Measurements from ENCODE around the gene RAB35. TPM values are rescaled to one million over a fixed set of nuclear protein-coding genes. Genes with fewer than 3 reads are reported as not detected.

The RAB35 gene
- polyA plus RNA-seq, 1 of the 3 experiments (the other 2 are of a cell fraction): 41.8 TPM

DNA sequence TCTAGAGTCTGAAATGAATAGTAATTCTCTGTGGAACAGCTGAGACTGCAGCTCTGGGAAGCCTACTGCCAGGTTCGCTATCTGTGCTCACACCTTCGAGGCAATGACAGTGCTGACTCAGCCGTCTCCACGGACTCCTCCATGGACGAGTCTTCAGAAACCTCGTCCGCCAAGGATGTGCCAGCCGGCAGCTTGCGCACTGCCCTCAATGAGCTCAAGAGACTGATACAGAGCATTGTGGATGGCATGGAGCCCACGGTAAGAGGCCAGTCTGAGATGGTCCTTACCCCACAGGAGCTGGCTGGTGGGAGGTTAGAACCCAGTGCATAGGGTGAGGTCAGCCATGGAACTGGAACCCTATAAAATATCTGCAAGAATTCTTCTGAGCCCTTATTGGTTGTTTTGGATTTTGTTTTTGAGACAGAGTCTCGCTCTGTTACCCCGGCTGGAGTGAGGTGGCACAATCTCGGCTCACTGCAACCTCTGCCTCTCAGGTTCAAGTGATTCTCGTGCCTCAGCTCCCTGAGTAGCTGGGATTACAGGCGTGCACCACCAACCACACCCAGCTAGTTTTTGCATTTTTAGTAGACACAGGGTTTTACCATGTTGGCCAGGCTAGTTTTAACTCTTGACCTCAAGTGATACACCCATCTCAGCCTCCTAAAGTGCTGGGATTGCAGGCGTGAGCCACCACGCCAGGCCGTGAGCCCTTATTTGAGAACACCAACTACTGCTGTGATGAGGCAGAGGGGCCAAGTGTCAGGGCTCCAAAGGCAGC is 43.9 kb downstream of the RAB35 start (continued):
- no peak for TF ChIP-seq RXRA (IDR thresholded peaks at IDR 0.05; ENCODE audit: borderline replicate concordance, low read depth)
- TF ChIP-seq SMC3 (IDR thresholded peaks at IDR 0.05; ENCODE audit: low read depth, low read length): no peak
- no peak for TF ChIP-seq TCF12 (IDR thresholded peaks at IDR 0.05)
- no peak for TF ChIP-seq GATA2 (CRISPR knock-in tag; IDR thresholded peaks at IDR 0.05)
- no peak for TF ChIP-seq TEAD4 (IDR thresholded peaks at IDR 0.05; ENCODE audit: borderline replicate concordance, insufficient read depth)
- TF ChIP-seq IRF3 (IDR thresholded peaks at IDR 0.05; ENCODE audit: low read depth, low read length): no peak
- TF ChIP-seq TAF1 (IDR thresholded peaks at IDR 0.05; ENCODE audit: borderline replicate concordance, low read depth, low read length): no peak

- Histone ChIP-seq H3K4me2 (no peak overlapping the region), H3K79me2 (ENCODE audit: insufficient read depth) (no peaks in the 10 kb centered on the region), H3K27ac (ENCODE audit: low read depth in 2 of 2, low read length in 1 of 2) (no peak overlapping the region), H2AFZ (ENCODE audit: low read depth) (no peak overlapping the region), H3K36me3 (replicated peaks in 1 of 2; ENCODE audit: control insufficient read depth in 1 of 2, insufficient read depth in 2 of 2, low read length in 1 of 2) (no peaks in the 10 kb centered on the region), H4K20me1 (ENCODE audit: insufficient read depth) (no peaks in the 10 kb centered on the region), H3K27me3 (ENCODE audit: insufficient read depth) (no peaks in the 10 kb centered on the region; the same call in 1 of the 2 replicates), H3F3A (replicated peaks; ENCODE audit: insufficient read depth) (no peaks in the 10 kb centered on the region), H3K9ac (no peak overlapping the region), H3K4me3 (ENCODE audit: low read depth in 2 of 2, low read length in 1 of 2) (no peak overlapping the region), H3K9me2 (no peaks in the 10 kb centered on the region), H3K9me3 (no peaks in the 10 kb centered on the region), H3K4me1 (ENCODE audit: control insufficient read depth in 1 of 2, insufficient read depth in 2 of 2, low read depth in 1 of 2, low read length in 1 of 2) (no peaks in the 10 kb centered on the region; a peak in 1 of 4 replicates)
- WGBS (ENCODE audit: low lambda C conversion rate): 84% methylated on average over 2 of the region's 6 CpGs
- no peak for DNase-seq
- POLR2A ChIA-PET: no interaction called here
- CTCF ChIA-PET: interaction anchor here (0.8 to 2.2 kb wide), 3 partner anchors 15 to 77 kb away, joined by 3 to 8 read pairs (median 3); partner anchors contain the start of gene RAB35
- no peak for TF ChIP-seq RAD21 (IDR thresholded peaks at IDR 0.05; ENCODE audit: low read length)
- no peak for TF ChIP-seq NFIC (IDR thresholded peaks at IDR 0.05; ENCODE audit: borderline replicate concordance)
- no peak for TF ChIP-seq GATA2 (CRISPR knock-in tag; IDR thresholded peaks at IDR 0.05)
- TF ChIP-seq ELF1 (IDR thresholded peaks at IDR 0.05): no peak
- TF ChIP-seq NRF1 (IDR thresholded peaks at IDR 0.05; ENCODE audit: low read depth, low read length): no peak
- no peak for TF ChIP-seq FOSL2 (IDR thresholded peaks at IDR 0.05; ENCODE audit: borderline replicate concordance, low read depth)
- no peak for TF ChIP-seq PBX3 (IDR thresholded peaks at IDR 0.05)
- TF ChIP-seq ZBTB33 (IDR thresholded peaks at IDR 0.05; ENCODE audit: borderline replicate concordance, low read depth): no peak
- TF ChIP-seq TCF12 (IDR thresholded peaks at IDR 0.05): no peak
- no peak for TF ChIP-seq SMC3 (IDR thresholded peaks at IDR 0.05; ENCODE audit: low read depth, low read length)
- TF ChIP-seq IRF3 (IDR thresholded peaks at IDR 0.05; ENCODE audit: low read depth, low read length): no peak
- TF ChIP-seq TEAD4 (IDR thresholded peaks at IDR 0.05; ENCODE audit: borderline replicate concordance, insufficient read depth): no peak
- no peak for TF ChIP-seq RFX5 (IDR thresholded peaks at IDR 0.05; ENCODE audit: low read length)
- TF ChIP-seq REST (IDR thresholded peaks at IDR 0.05; ENCODE audit: low read depth, low read length): no peak
Measured at GRCh38 chr12:120071493-120072020, 45.0 kb downstream of the RAB35 start.

Measured in SK-N-SH (cell line).